GM18909 (cell line): ENCODE results near the gene MSMP.

Source experiments
- ATAC-seq: cut with Tn5 transposase; IDR thresholded peaks from one replicate; pipeline ENCODE4 v1.9.1; 2021; ENCODE audit warnings: mild to moderate bottlenecking; ENCODE audit not compliant: unreplicated experiment, poor library complexity

MSMP gene, protein sequence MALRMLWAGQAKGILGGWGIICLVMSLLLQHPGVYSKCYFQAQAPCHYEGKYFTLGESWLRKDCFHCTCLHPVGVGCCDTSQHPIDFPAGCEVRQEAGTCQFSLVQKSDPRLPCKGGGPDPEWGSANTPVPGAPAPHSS

DNA sequence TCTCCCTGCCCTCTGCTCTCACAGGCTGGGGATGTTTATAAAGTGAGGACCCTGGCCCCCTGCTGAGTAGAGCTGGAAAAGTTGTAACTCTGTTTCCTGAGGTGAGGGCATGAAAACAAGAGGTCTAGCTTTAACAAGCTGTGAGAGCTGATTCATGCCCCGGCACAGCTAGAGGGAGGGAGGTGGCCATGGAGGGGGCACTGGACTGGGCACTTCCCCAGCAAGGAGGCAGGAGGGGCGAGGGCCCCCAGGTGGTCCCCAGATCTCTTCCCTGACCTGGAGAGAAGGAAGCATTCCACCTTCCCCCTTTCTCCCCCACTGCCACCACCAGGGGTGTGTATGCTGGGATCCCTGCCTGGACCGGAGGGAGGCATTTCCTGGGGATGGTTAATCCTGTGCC is at the start of gene MSMP:
TSS of gene MSMP (minus strand) at position 13 of the 400 bp plus-strand sequence. CDS start 147 bp downstream, outside the sequence.
- ATAC-seq = no peak

DNA sequence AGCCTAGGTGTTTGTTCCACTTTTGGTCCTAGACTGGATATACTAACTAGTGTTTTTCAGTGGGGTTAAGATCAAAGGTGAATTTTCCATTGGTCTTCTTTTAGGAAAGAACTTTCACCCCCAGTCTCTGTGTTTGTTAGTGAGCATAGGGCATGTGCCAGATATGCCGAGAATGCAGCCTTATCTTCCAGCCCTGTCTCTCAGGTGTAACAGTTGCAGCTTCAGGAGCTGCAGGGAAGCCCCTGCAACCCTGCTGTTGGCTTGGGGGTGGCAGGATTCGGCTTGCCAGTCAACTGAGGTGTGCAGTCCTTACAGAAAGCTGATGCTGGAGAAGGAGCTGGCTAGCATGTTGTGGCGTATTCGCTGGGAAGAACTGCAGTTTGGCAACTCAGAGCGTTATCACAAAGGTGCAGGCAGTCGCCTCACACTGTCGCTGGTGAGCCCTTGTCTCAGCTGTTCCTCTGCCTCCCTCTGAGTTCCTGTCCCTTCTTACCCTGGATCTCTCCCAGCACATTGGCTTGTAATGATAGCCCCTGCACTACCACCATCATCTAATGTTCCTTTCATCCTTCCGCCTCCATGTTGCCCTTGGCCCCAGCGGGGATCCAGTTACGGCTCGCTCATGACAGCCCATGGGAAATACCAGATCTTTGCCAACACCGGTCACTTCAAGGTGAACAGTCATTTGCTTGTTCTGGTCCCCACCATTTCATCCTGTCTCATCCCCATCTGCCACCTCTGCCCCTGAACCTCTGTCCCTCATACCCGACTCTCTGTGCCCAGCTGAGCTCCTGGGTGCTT is 47.5 kb upstream of the MSMP start:
- no peak for ATAC-seq

DNA sequence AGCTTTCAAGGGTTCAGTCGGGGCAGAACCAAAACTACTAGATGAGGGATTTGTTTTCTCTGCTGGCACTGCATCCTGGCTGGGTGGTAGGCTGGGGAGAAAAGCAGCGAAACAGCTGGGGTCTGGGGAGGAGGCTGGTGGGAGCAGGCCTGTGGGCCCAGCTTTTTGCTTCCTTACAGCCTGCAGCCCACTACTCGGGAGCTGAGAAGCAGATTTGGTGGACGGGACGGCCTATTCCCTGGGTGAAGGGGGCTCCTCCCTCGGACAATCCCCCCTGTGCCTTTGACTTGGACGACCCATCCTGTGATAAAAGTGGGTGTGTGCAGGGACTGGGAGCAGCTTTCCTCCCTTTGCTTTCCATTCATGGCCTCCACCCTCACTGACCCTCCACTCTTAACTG is 46.5 kb upstream of the MSMP start:
- no peak for ATAC-seq

DNA sequence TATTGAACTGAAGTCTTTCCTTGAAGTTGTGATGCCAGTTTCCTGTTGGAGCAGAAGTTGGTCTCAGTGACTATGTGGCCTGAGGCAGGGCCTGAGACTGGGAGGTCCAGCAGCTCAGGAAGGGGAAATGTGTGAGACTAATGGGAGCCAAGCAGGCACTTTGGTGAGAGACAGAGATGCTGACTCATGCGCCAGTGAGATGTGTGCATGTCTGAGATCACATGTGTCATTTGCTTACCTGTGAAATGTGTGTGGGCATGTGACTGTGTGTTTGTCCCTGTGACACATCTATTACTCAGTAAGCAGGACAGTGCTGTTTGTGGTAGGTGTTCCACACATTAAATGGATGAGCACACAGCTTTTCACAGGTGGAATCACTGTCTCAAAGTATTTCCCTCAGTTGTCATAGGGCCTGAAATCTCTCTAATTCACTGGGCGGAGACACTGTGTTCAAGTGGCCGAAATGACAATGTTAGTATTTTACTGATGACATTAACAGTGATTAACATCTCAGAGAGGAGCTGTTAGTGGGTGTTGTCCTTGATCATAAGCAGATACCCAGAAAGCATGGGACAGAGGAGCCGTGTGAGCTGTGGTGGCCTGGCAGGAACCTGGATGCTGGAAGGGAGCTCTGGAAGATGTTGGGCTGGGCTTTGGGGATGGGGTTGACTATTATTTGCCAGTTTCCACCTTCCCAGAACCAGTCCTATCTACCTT is 44.7 kb upstream of the MSMP start:
- ATAC-seq = no peak

DNA sequence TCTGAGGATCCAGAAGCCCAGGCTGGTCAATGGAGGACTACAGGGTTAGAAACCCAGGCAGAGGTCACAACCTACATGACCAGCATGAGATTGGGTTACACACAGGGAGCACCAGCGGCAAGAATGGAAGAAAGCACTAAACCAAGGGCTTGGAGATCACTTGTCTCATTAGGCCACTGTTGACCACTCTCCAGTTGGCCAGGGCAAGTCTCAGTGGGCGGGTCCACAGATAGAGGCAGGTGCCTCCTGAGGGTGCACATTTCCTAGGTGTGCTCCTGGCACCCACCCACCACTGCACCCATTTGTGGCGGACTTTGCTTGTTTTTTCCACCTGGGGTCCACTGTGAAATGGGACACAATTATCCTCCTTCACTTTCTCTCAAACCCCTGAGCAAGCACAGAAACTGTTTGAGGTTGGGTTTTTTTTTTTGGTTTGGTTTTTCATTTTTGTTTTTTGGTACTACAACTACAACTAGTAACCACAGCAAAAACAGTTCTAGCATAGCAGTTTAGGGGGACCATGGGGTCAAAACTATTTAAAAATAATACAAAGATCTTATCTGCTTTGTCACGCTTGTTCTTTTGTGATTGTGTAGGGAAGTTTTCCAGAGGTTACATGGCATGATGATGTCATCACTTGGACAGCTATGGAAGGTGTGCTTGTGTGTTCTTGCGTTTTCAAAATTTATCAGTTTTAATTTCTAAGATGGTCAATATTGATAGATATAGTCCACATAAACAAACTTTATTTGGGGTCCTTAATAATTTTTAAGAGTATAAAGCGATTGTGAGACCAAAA is 43.4 kb upstream of the MSMP start:
- ATAC-seq = no peak

DNA sequence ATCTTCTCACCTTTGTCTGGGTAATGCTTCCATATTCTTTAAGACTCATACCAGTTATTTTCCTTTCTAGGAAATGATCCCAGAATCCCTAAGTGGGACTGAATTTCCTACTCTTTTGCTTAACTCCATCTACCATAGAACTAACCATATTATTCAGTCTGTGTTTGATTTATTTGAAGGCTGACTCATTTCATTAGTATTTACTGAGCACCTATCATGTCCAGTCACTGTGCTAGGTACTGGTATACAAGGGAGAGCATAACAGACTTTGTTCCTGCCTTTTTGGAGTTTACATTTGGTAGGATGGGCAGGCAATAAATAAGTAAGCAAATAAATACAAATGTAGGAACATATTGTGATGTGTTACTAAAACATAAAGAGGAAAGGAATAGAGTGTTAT is 41.6 kb upstream of the MSMP start:
- ATAC-seq = no peak

DNA sequence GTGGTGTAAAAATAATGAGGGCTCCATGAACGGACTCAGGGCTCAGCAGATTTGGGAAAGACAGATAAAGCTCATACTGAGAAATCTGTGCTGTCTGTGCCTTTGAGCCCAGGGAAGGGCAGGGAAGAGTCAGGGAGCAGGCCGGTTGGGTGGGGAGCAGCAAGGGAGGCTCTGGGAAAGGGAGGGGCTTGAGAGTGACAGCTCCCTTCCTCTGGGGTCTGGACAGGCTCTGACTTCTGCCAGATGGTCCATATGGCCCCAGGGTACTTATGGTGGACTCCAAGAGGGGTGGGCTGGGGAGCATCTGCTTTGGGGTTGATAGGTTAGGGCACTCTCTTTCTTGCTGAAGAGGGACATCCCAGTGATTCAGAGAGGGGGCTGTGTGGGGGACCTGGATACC is 39.4 kb upstream of the MSMP start:
- ATAC-seq = no peak

DNA sequence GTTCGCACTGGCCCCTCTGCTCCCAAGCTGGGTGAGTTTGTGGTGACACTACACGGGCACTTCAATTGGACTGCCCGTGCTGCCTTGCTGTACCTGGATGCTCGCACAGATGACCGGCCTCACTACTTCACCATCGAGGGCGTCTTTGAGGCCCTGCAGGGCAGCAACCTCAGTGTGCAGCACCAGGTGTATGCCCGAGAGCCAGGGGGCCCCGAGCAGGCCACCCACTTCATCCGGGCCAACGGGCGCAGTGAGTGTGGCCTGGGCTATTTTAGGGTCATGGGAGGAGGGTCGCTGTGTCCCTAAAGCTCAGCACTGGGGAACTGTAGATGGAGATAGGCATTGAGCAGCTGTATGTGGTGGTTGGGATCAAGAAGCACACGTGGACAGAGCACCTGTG is 38.8 kb upstream of the MSMP start:
- no peak for ATAC-seq

DNA sequence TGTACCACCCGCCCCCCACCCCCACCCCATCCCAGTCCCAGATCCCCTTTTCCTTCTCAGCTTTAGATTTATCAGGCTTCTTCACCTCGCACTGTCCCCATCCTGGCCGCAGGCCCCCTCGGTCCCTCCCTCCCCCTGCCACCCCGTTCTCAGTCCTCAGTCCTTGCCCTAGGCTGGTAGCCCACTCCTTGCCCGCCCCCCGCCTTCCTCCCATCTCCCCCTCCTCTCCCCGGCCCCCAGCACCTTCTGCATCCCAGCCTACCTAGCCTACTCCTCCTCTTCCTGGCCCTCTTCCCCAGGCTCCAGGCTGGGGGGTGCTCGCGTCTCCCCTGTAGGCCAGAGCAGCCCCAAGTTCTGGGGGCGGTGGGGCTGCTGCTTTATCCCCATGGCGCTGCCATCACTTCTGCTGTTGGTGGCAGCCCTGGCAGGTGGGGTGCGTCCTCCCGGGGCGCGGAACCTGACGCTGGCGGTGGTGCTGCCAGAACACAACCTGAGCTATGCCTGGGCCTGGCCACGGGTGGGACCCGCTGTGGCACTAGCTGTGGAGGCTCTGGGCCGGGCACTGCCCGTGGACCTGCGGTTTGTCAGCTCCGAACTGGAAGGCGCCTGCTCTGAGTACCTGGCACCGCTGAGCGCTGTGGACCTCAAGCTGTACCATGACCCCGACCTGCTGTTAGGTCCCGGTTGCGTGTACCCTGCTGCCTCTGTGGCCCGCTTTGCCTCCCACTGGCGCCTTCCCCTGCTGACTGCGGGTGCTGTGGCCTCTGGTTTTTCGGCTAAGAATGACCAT is 38.1 kb upstream of the MSMP start:
- no peak for ATAC-seq

DNA sequence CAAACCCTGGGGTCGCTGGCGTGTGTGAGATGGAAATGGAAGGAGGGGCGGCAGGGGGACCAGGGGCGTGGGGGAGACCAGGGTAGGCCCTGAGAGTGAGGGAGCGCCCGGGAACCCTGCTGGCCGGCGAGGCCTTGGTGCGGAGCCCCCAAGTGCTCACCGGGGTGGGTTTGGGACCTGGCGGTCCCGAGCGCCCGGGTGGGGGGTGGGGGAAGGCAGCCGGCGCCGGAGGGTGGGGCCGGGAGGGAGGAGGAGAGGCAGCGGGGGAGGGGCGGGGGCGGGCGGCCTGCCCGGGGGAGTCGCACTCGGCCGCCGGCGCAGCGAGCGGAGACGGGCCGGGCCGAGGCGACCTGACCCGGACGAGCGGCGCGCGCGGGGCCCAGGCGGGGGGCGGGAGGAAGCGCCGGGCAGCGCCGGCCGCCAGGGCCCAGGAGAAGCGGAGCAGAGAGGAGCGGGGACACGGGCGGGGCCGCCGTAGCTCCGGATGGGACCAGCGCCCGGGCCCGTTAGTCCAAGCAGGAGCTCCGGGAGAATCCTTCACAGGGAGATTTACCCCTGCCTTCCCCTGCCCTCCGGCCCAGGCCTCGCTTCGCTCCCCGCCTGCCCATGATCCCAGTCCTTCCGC is 37.3 kb upstream of the MSMP start, which contains the start of gene NPR2:
TSS of gene NPR2 (plus strand) at position 295 of the 625 bp plus-strand sequence. CDS start 818 bp downstream, outside the sequence.
- ATAC-seq = no peak

DNA sequence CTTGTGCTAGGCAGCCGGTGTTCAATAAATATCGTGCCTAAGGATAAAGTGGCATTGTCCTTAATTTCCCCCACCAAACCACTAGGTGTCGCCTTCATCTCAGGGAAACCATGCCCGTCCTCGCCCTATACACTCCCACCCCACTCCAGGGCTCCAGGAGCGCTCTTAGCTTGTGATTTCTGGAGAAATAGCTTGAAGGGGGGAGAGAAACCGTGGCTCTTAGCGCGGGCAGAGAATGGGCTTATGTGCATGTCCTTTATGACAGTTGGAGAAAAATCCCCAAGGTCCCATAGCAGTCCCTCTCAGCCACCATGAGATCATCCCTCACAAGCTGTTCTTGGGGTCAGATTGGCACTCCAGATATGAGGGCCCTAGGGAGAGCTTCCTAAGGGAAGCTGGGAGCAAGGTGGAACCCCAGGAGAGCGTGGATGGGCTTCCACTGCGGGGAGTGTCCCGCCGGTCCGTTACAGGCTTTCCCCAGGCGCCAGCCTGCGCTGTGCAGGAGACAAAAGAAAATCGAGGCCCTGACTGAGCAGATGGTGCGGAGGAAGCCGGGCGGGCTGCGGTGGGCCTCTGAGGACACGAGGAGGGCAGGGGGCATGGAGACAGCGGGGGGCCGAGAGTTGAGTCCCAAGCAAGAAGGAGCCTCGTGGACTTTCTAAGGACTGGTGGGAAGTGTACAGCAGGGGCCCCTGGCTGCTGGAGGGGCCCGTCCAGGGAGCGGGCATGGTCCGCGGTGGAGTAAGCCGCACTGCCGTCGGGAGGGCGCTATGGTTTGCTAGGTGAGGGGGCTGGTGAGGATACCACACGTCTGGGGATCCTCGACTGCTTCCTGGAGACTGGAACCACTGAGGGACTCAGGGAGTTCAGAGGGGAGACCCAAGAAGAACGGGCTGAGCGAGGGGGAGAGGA is 36.6 kb upstream of the MSMP start:
- ATAC-seq = no peak

DNA sequence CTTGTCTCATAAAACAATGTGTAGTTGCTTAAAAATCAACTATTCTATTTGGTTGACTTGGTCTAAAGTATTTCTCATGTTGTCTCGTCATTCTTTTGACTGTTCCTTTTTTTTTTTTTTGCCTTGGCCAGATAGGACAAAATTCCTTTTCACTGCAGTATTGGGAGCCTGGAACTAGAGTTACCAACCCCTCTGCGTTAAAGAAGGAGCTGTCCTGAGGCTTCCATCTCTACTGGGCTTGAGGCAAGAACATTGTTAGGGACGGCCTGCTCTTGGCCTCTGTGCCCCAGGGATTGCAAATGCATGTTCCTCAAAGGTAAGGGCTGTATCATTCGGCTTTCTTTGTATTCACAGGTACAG is 35.9 kb upstream of the MSMP start:
- ATAC-seq = no peak

DNA sequence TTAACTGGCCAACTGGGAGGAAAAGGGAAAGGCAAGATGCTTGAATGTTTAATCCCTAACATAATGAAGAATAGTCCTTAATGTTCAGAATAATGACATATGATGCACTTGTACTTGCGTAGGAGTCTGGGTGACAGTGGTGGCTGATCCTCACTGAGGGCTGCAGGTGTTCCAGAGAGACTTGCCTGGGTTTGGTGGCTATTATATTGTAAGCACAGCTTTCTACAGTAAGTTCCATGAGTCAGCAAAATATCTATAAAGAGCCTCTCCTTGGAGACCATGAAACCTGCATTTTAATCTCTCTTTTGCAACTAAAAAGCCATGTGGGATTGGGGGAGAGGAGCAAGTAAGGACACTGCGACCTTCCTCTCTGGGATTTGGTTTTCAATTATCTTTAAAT is 35.5 kb upstream of the MSMP start:
- ATAC-seq = no peak

DNA sequence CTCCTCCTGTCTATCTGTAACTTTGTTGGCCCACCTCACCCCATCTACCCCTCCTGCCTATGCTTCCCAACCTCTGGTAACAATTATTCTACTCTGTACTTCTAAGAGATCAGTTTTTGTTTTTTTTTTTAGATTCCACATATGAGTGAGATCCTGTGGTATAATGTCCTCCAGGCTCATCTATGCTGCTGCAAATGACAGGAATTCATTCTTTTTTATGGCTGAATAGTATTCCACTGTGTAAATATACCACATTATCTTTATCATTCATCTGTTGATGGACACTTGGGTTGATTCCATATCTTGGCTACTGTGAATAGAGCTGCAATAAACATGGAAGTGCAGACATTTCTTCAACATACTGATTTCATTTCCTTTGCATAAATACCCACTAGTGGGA is 29.3 kb upstream of the MSMP start:
- ATAC-seq = no peak

DNA sequence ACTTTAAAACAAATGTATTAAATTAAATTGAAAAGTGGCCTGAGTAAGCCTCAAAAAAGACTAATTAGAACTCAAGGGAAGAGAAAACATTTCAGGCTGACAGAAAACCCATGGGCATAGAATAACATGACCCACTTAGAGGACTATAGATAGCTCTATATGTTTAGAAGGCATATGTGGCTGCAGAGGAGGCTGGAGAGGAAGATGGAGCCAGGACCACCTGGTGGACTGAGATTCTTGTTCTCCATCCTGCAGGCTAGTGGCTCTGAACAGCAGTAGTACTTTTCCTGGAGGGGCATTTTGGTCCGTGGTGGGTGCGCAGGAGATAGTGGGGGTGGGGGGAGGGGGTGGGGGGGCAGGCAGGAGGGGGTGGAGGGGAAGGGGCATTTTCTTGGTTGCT is 27.0 kb upstream of the MSMP start:
- no peak for ATAC-seq

DNA sequence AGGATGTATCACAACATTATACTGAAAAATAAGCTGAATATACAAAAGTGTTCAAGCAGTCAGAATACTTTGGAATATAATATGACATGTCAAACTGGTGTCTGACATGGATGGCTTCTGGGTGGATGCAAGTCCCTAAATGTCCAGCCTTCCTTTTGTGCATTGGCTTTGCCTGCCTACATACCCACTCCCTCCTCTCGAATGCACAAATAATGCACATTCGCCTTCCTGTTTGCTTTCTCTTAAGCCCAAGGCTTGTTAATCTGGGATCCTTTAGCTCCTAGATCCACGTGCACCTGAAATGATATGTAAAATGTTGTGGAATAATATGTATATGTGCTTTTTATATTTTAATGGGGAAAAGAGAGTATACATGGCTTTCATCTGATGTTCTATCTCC is 24.4 kb upstream of the MSMP start:
- no peak for ATAC-seq

DNA sequence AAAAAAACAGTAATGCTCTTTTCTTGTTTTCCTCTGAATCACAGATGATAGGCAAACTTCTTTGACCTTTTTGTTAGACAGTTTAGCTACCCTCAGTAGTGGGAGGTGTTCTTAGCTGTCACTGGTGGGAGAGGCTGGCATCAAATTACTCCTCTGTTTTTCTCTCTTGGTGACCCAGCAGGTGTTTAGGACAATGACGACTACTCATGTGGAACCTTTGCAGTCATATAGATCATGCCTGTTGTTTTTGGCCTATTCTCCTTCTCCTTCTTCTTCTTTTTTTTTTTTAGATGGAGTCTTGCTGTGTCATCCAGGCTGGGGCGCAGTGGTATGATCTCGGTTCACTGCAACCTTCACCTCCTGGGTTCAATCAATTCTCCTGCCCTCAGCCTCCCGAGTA is 21.9 kb upstream of the MSMP start:
- no peak for ATAC-seq

DNA sequence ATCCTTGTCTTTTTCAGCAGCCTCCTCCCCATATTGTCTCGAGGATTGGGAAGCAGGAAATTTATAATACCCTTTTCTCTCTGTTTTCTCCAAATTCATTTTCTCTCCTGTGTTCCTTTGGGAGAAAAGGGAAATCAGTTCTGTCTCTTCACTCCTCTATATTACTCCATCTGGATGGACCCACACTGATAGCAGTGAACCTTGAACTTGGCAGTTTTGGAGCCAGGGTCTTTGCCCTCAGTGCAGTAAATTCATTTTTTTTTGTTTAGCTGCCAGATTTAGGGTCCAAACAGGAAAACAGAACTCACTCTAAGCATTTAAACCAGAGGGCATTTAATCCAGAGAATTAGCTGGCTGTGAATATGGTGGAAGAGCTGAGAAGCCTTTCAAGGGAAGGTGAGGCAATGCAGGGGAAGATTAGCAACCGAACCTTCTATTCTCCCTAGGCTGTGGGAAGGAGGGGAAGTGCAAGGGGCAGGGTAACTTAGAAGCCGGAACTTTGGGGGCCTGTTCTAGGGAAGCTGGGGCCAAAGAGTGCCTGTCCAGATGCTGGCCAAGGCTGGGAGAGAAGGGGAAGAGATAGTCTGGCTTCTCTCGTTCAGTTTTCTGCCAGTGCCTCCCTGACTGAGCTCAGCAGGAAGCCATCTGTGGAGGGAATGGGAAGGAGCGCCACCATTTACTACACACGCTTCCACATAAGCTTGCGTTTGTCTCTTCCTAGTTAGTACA is 21.0 kb upstream of the MSMP start:
- no peak for ATAC-seq
